Stomach (tissue), 9 donors: ENCODE results near the gene EFEMP1. TPM values are rescaled to one million over a fixed set of nuclear protein-coding genes. Genes with fewer than 3 reads are reported as not detected.

ENCODE experiments used
- DNase-seq, 2 donors: peaks; one replicate each; pipeline versions ENCODE4 v3.0.0 to v3.0.0-alpha.2; 2013 to 2019
- H3K27ac ChIP-seq, 5 donors: fragments of 200-600 bp in 4 of 5; sonication (generic) in 4 of 5; one replicate each; pipeline ENCODE4 v1.5.1; 2013 to 2019; ENCODE audit warnings: mild to moderate bottlenecking in 1 of 5, moderate library complexity in 1 of 5
- H3K27me3 ChIP-seq, 3 donors: fragments of 200-600 bp; sonication (generic); one replicate each; pipeline ENCODE4 v1.5.1; 2017 to 2019; ENCODE audit warnings: mixed run types in 1 of 3
- H3K36me3 ChIP-seq, 4 donors: fragments of 200-600 bp; sonication (generic); 1 replicate in 3 of 4; 2 replicates in 1 of 4; pipeline ENCODE4 v1.5.1; 2016 to 2019
- H3K4me1 ChIP-seq, 4 donors: fragments of 200-600 bp; sonication (generic); one replicate each; pipeline ENCODE4 v1.5.1; 2016 to 2019
- H3K4me3 ChIP-seq, 4 donors: fragments of 200-600 bp; sonication (generic) in 3 of 4; one replicate each; pipeline ENCODE4 v1.5.1; 2016 to 2019; ENCODE audit warnings: mild to moderate bottlenecking in 1 of 4
- H3K9me3 ChIP-seq, 4 donors: fragments of 200-600 bp; sonication (generic); one replicate each; pipeline ENCODE4 v1.5.1; 2016 to 2019
- CTCF ChIP-seq, 7 experiments: fragments of 450-650 bp in 4 of 7; fragments of 200-600 bp in 3 of 7; sonication (generic) in 3 of 7; IDR thresholded peaks; one replicate each; pipeline ENCODE4 v1.5.1; 2016 to 2019; ENCODE audit warnings: antibody characterized with exemption in 7 of 7, control low read depth in 2 of 7, mild to moderate bottlenecking in 1 of 7
- EP300 ChIP-seq: sonication (generic); formaldehyde crosslinking; IDR thresholded peaks from one replicate; pipeline ENCODE4 v1.6.1; 2017; ENCODE audit warnings: antibody characterized with exemption
- POLR2A ChIP-seq, 4 donors: fragments of 450-650 bp; IDR thresholded peaks; one replicate each; pipeline ENCODE4 v1.6.1; 2016; ENCODE audit warnings: antibody characterized with exemption in 4 of 4, control low read depth in 2 of 4, mild to moderate bottlenecking in 1 of 4, moderate library complexity in 1 of 4
- POLR2AphosphoS5 ChIP-seq, 3 donors: sonication (generic); formaldehyde crosslinking; IDR thresholded peaks; one replicate each; pipeline ENCODE4 v1.6.1; 2016; ENCODE audit warnings: antibody characterized with exemption in 3 of 3
- WGBS, 5 donors: extraction: QIAGEN DNeasy Blood & Tissue Kit in 3 of 5; methylation state at CpG; one replicate each; pipeline versions ENCODE4 v1.1.5 to v1.1.7; 2013 to 2018; 5-methylcytosine and 5-hydroxymethylcytosine counted together
- intact Hi-C: fragments of 100-400 bp; cut with DNase I; formaldehyde crosslinking; loops from one replicate; pipeline ENCODE4 v1.15.1; 2023; ENCODE audit warnings: low total_unique reads
- polyA plus RNA-seq, 3 donors: library from polyadenylated mRNA; stranded (reverse); fragments of 200-250 nt; gene quantifications; one replicate each; pipeline ENCODE4 v1.2.3, GENCODE V29; 2013
- total RNA-seq, 5 donors: library from RNA; depleted of rRNA; stranded (reverse); fragments of >200 nt; gene quantifications; one replicate each; pipeline versions ENCODE4 v1.1.0 to v1.2.3, GENCODE V29; 2014 to 2016
- donor health status: healthy with polysubstance abuse.
- donor health status: Bipolar disorder and iron deficiency.
- donor health status: healthy.

EFEMP1 gene
- total and polyA plus RNA-seq, 8 donors: 18.4 to 131 (median 31.8) TPM

- Histone ChIP-seq H3K27me3 (no peaks in the 10 kb centered on the region), H3K4me3 (no peak overlapping the region), H3K27ac (peak overlapping the region in 2 of 5 donors; percentile 29 to 40), H3K4me1 (peaks cover 3 to 12% (median 5%) of the 10 kb centered on the region in 4 donors), H3K36me3 (no peaks in the 10 kb centered on the region), H3K9me3 (no peaks in the 10 kb centered on the region)
- no peak for TF ChIP-seq CTCF (IDR thresholded peaks at IDR 0.05)
- no peak for TF ChIP-seq POLR2A (IDR thresholded peaks at IDR 0.05)
- TF ChIP-seq EP300: no peak
- no peak for TF ChIP-seq POLR2AphosphoS5 (IDR thresholded peaks at IDR 0.05)
- DNase-seq: peak in 1 of 2 donors; percentile 43
- intact Hi-C loops: loop anchor here (10.0 kb wide), 1 partner anchor 202 kb away; no protein-coding TSS in a partner anchor
- WGBS, 5 donors: 31 to 42% (median 35%) methylated on average over 6 of the region's 6 CpGs
Observed at GRCh38 chr2:55966401-55967118, 43.0 kb upstream of the EFEMP1 start.

- peak overlapping the region in 3 of 5 donors; percentile 14 to 40 (median 29) for H3K27ac ChIP-seq
- no peaks in the 10 kb centered on the region for H3K27me3 ChIP-seq
- intact Hi-C loops: loop anchor here (10.0 kb wide), 1 partner anchor 201 kb away; no protein-coding TSS in a partner anchor
- WGBS, 5 donors: 13 to 28% (median 21%) methylated on average over 3 of the region's 3 CpGs
- peak in 1 of 2 donors; percentile 26 for DNase-seq
- peaks cover 3 to 12% (median 5%) of the 10 kb centered on the region in 4 donors for H3K4me1 ChIP-seq
- no peaks in the 10 kb centered on the region for H3K9me3 ChIP-seq
- TF ChIP-seq POLR2A (IDR thresholded peaks at IDR 0.05) (no peak), CTCF (IDR thresholded peaks at IDR 0.05) (no peak), EP300 (no peak), POLR2AphosphoS5 (IDR thresholded peaks at IDR 0.05) (no peak)
- no peaks in the 10 kb centered on the region for H3K36me3 ChIP-seq
- no peak overlapping the region for H3K4me3 ChIP-seq
Observed at GRCh38 chr2:55965966-55966365, 42.4 kb upstream of the EFEMP1 start.

GRCh38 chr2:55965276-55965675 is 41.7 kb upstream of the EFEMP1 start:
- peaks cover 3 to 12% (median 5%) of the 10 kb centered on the region in 4 donors for H3K4me1 ChIP-seq

GRCh38 chr2:55962915-55963314 is 39.3 kb upstream of the EFEMP1 start:
- H3K9me3 ChIP-seq: no peaks in the 10 kb centered on the region
- TF ChIP-seq EP300: no peak
- no peak overlapping the region for H3K27ac ChIP-seq
- H3K4me1 ChIP-seq: peaks cover 4 to 12% (median 9%) of the 10 kb centered on the region in 4 donors
- whole genome bisulfite sequencing, 5 donors: 61 to 76% (median 71%) methylated on average over 3 of the region's 3 CpGs
- no peaks in the 10 kb centered on the region for H3K36me3 ChIP-seq
- no peaks in the 10 kb centered on the region for H3K27me3 ChIP-seq
- no peak overlapping the region for H3K4me3 ChIP-seq
- DNase-seq: no peak
- intact Hi-C loops: loop anchor here (10.0 kb wide), 1 partner anchor 198 kb away; no protein-coding TSS in a partner anchor

More at GRCh38 chr2:55965276-55965675, 41.7 kb upstream of the EFEMP1 start:
- Histone ChIP-seq H3K36me3 (no peaks in the 10 kb centered on the region), H3K4me3 (no peak overlapping the region), H3K27ac (peak overlapping the region in 1 of 5 donors; percentile 29), H3K9me3 (no peaks in the 10 kb centered on the region), H3K27me3 (no peaks in the 10 kb centered on the region)
- intact Hi-C loops: loop anchor here (10.0 kb wide), 1 partner anchor 200 kb away; no protein-coding TSS in a partner anchor
- no peak for DNase-seq
- 48 to 85% (median 66%) methylated on average over 2 of the region's 2 CpGs for WGBS, 5 donors
- TF ChIP-seq POLR2A (IDR thresholded peaks at IDR 0.05) (no peak), EP300 (no peak), CTCF (IDR thresholded peaks at IDR 0.05) (no peak), POLR2AphosphoS5 (IDR thresholded peaks at IDR 0.05) (no peak)
